IPS-18a (cell line): ENCODE results near the gene NF1.
"Not testable (repeated sequence)": the region's sequence is repeated elsewhere in the genome, so short reads cannot be mapped to it uniquely, and the experiment has no call there.

Source experiments
- H3K27ac ChIP-seq: one replicate; pipeline ENCODE4 v1.5.1; 2013; ENCODE audit warnings: low read length
- H3K27me3 ChIP-seq: one replicate; pipeline ENCODE4 v1.6.1; 2013; ENCODE audit warnings: mild to moderate bottlenecking, low read length; ENCODE audit not compliant: control insufficient read depth, insufficient read depth
- H3K36me3 ChIP-seq: one replicate; pipeline ENCODE4 v1.6.1; 2013; ENCODE audit warnings: low read depth, low read length; ENCODE audit not compliant: control insufficient read depth
- H3K4me1 ChIP-seq: one replicate; pipeline ENCODE4 v1.6.1; 2013; ENCODE audit warnings: low read depth, low read length; ENCODE audit not compliant: control insufficient read depth
- H3K4me3 ChIP-seq: one replicate; pipeline ENCODE4 v1.5.1; 2013; ENCODE audit warnings: low read length
- H3K9ac ChIP-seq: one replicate; pipeline ENCODE4 v1.6.1; 2013; ENCODE audit warnings: mild to moderate bottlenecking, low read length, moderate library complexity
- H3K9me3 ChIP-seq: one replicate; pipeline ENCODE4 v1.6.1; 2013; ENCODE audit warnings: low read depth, low read length; ENCODE audit not compliant: control insufficient read depth

The NF1 gene

GRCh38 chr17:31163091-31163781 lies 68.5 kb downstream of the NF1 start:
- Histone ChIP-seq H3K27me3 (no peaks in the 10 kb centered on the region), H3K36me3 (peaks cover 4% of the 10 kb centered on the region), H3K9me3 (no peaks in the 10 kb centered on the region), H3K27ac (no peak overlapping the region), H3K9ac (no peak overlapping the region), H3K4me1 (no peaks in the 10 kb centered on the region), H3K4me3 (no peak overlapping the region)

- H3K9ac ChIP-seq: no peak overlapping the region
Observed at GRCh38 chr17:31167111-31167510, 72.3 kb downstream of the NF1 start.

GRCh38 chr17:31171701-31172100 lies 76.9 kb downstream of the NF1 start:
- Histone ChIP-seq H3K9ac (no peak overlapping the region), H3K9me3 (no peaks in the 10 kb centered on the region), H3K36me3 (no peaks in the 10 kb centered on the region), H3K27ac (no peak overlapping the region), H3K4me1 (no peaks in the 10 kb centered on the region), H3K27me3 (no peaks in the 10 kb centered on the region), H3K4me3 (no peak overlapping the region)

More at GRCh38 chr17:31167111-31167510, 72.3 kb downstream of the NF1 start:
- Histone ChIP-seq H3K27ac (no peak overlapping the region), H3K36me3 (no peaks in the 10 kb centered on the region), H3K4me1 (no peaks in the 10 kb centered on the region), H3K9me3 (no peaks in the 10 kb centered on the region), H3K27me3 (no peaks in the 10 kb centered on the region), H3K4me3 (no peak overlapping the region)

- H3K27ac ChIP-seq: no peak overlapping the region
- H3K9me3 ChIP-seq: no peaks in the 10 kb centered on the region
- H3K4me1 ChIP-seq: no peaks in the 10 kb centered on the region
- no peak overlapping the region for H3K4me3 ChIP-seq
- no peak overlapping the region for H3K9ac ChIP-seq
- H3K27me3 ChIP-seq: no peaks in the 10 kb centered on the region
- H3K36me3 ChIP-seq: no peaks in the 10 kb centered on the region
Observed at GRCh38 chr17:31172388-31172787, 77.6 kb downstream of the NF1 start.

- Histone ChIP-seq H3K9ac (no peak overlapping the region), H3K27me3 (no peaks in the 10 kb centered on the region), H3K36me3 (no peaks in the 10 kb centered on the region), H3K9me3 (no peaks in the 10 kb centered on the region), H3K4me1 (no peaks in the 10 kb centered on the region), H3K27ac (no peak overlapping the region), H3K4me3 (no peak overlapping the region)
Observed at GRCh38 chr17:31174215-31174614, 79.4 kb downstream of the NF1 start.

GRCh38 chr17:31175237-31175636 lies 80.5 kb downstream of the NF1 start:
- Histone ChIP-seq H3K4me3 (no peak overlapping the region), H3K9me3 (no peaks in the 10 kb centered on the region), H3K4me1 (no peaks in the 10 kb centered on the region), H3K27me3 (no peaks in the 10 kb centered on the region), H3K9ac (no peak overlapping the region), H3K36me3 (no peaks in the 10 kb centered on the region), H3K27ac (no peak overlapping the region)

- not testable (repeated sequence) for H3K27me3 ChIP-seq, H3K4me1 ChIP-seq, H3K9me3 ChIP-seq, H3K4me3 ChIP-seq, H3K36me3 ChIP-seq, H3K27ac ChIP-seq, H3K9ac ChIP-seq
Observed at GRCh38 chr17:31176143-31176542, 81.4 kb downstream of the NF1 start.

GRCh38 chr17:31178951-31179350 lies 84.2 kb downstream of the NF1 start:
- H3K9me3 ChIP-seq, H3K27ac ChIP-seq, H3K4me3 ChIP-seq, H3K4me1 ChIP-seq, H3K36me3 ChIP-seq, H3K9ac ChIP-seq, H3K27me3 ChIP-seq: not testable (repeated sequence)

- H3K4me1 ChIP-seq: no peaks in the 10 kb centered on the region
- H3K27me3 ChIP-seq: no peaks in the 10 kb centered on the region
- H3K9me3 ChIP-seq: no peaks in the 10 kb centered on the region
- no peak overlapping the region for H3K4me3 ChIP-seq
- no peaks in the 10 kb centered on the region for H3K36me3 ChIP-seq
- no peak overlapping the region for H3K9ac ChIP-seq
- no peak overlapping the region for H3K27ac ChIP-seq
Observed at GRCh38 chr17:31195305-31195704, 100.5 kb downstream of the NF1 start.

GRCh38 chr17:31198026-31198425 lies 103.2 kb downstream of the NF1 start:
- no peak overlapping the region for H3K9ac ChIP-seq
- no peak overlapping the region for H3K4me3 ChIP-seq

GRCh38 chr17:31198666-31199065 lies 103.9 kb downstream of the NF1 start:
- not testable (repeated sequence) for H3K4me3 ChIP-seq, H3K36me3 ChIP-seq, H3K9me3 ChIP-seq, H3K27me3 ChIP-seq, H3K27ac ChIP-seq, H3K9ac ChIP-seq, H3K4me1 ChIP-seq

More at GRCh38 chr17:31198026-31198425, 103.2 kb downstream of the NF1 start:
- no peak overlapping the region for H3K27ac ChIP-seq
- H3K27me3 ChIP-seq: no peaks in the 10 kb centered on the region
- H3K4me1 ChIP-seq: no peaks in the 10 kb centered on the region
- no peaks in the 10 kb centered on the region for H3K36me3 ChIP-seq
- H3K9me3 ChIP-seq: no peaks in the 10 kb centered on the region

- Histone ChIP-seq H3K27me3 (no peaks in the 10 kb centered on the region), H3K4me1 (no peaks in the 10 kb centered on the region), H3K4me3 (no peak overlapping the region), H3K36me3 (no peaks in the 10 kb centered on the region), H3K9me3 (no peaks in the 10 kb centered on the region), H3K9ac (no peak overlapping the region), H3K27ac (no peak overlapping the region)
Observed at GRCh38 chr17:31200287-31200686, 105.5 kb downstream of the NF1 start.
